ENCODE data around the gene OR9G4. TPM values are rescaled to one million over a fixed set of nuclear protein-coding genes. Genes with fewer than 3 reads are reported as not detected.
A peak's percentile ranks its signal among the peaks of the same experiment; 100 is the strongest.

The OR9G4 gene
- not detected in 2 replicates for total RNA-seq

DNA sequence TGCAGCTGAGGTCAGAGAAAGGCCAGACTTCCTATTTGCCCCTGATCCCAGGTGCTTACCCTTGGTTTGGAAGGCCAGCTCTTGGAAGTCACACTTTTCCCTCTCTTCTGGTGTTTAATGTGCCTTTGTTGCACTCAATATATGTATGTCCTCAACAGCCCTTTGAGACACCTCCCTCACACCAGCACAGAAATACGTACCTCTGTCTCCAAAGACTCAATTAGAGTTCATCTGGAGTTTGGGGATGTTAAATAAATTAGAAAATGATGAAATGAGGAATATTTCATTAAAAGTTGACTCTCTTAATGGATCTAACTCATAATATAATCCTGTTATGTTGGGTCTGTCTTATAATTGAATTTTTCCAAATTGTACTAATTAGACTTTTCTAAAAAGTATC, at the start of gene OR9G4:
Gene OR9G4, minus strand, starts transcription at position 101 of the 400 bp plus-strand sequence. CDS start 4,931 bp downstream, outside the sequence.
- TF ChIP-seq, protein P1, sequence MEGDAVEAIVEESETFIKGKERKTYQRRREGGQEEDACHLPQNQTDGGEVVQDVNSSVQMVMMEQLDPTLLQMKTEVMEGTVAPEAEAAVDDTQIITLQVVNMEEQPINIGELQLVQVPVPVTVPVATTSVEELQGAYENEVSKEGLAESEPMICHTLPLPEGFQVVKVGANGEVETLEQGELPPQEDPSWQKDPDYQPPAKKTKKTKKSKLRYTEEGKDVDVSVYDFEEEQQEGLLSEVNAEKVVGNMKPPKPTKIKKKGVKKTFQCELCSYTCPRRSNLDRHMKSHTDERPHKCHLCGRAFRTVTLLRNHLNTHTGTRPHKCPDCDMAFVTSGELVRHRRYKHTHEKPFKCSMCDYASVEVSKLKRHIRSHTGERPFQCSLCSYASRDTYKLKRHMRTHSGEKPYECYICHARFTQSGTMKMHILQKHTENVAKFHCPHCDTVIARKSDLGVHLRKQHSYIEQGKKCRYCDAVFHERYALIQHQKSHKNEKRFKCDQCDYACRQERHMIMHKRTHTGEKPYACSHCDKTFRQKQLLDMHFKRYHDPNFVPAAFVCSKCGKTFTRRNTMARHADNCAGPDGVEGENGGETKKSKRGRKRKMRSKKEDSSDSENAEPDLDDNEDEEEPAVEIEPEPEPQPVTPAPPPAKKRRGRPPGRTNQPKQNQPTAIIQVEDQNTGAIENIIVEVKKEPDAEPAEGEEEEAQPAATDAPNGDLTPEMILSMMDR (conservative IDR thresholded peaks at IDR 0.05; ENCODE audit: low read depth, low read length) = no peak
- DNase-seq (ENCODE audit: low read depth) = no peak
- no peak within 1 kb of the TSS for H3K4me3 ChIP-seq (ENCODE audit: low read depth, low read length)

DNA sequence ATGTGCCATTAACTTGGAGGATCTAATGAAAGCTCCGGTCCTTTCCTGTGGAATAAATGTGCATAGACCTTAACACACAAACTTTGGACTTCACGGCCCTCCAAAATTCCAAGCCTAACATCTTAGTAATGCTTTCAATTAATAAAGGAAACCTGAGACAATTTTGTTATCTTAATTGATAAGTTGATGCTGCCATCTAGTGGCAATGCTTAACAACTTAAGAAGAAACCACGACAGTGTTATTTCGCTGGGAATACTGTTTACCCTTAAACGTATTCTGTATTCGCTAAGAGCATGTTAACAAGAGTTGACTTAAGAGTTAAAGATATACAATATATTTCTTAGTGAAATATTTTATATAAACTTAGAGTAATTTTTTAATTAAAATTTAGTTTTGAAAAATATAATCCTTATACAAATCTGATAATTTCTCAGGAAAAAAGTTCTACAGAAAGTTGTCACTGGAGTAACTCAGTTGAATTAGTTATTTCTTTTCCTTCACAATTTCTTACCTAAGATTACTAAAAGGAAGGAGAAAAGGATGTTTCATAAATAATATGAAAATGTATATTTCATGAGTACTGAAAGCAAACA, 35.0 kb upstream of the OR9G4 start:
- TF ChIP-seq, protein P1 (conservative IDR thresholded peaks at IDR 0.05; ENCODE audit: low read depth, low read length) = peak; percentile 61
- no peak overlapping the region for H3K4me3 ChIP-seq (ENCODE audit: low read depth, low read length)
- peak; percentile 35 for DNase-seq (ENCODE audit: low read depth)

DNA sequence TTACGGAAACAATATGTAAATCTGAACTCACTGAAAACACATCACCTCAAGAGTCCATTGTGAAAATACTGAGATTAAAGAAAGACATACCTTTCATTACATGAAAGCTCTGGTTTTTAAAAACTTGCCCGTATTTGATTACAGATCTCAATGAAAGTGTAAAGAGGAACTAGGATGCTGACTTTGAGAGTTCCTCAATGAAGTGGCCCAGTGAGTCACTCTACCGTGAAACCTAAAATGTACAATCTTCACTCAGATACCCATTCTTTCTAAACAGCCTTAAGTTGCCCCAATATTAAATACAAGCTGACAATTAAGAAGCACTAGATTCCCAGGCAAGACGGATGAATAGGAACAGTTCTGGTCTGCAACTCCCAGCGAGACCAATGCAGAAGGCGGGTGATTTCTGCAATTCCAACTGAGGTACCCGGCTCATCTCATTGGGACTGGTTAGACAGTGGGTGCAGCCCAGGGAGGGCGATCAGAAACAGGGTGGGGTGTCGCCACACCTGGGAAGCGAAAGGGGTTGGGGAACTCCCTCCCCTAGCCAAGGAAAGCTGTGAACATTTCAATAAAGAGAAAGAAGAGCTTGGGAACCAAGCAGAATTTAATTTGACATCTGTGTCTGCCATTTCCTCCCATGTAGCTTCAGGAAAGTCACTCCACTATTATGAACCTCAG, 33.8 kb upstream of the OR9G4 start:
- no peak overlapping the region for H3K4me3 ChIP-seq (ENCODE audit: low read depth, low read length)
- TF ChIP-seq, protein P1 (conservative IDR thresholded peaks at IDR 0.05; ENCODE audit: low read depth, low read length) = no peak
- DNase-seq (ENCODE audit: low read depth) = no peak

DNA sequence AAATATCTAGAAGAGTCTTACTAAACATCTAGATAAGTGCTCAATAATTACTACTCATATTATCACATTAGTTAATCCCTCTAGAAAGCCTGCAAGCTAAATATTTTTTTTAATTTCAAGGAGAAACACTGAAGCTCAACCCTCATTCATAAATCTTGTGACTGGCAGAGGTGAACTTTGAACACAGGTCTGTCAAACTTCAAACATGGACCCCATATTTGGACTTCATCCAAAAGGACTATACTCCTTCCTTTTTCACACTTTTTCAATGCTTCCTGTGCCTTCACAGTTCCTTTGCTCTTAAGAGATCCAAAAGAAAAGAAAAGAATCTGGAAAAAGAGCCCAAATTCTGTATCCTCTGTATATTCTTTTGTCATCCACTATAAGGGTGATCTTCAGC, 28.3 kb upstream of the OR9G4 start:
- no peak for DNase-seq (ENCODE audit: low read depth)
- no peak overlapping the region for H3K4me3 ChIP-seq (ENCODE audit: low read depth, low read length)
- TF ChIP-seq, protein P1 (conservative IDR thresholded peaks at IDR 0.05; ENCODE audit: low read depth, low read length) = no peak

DNA sequence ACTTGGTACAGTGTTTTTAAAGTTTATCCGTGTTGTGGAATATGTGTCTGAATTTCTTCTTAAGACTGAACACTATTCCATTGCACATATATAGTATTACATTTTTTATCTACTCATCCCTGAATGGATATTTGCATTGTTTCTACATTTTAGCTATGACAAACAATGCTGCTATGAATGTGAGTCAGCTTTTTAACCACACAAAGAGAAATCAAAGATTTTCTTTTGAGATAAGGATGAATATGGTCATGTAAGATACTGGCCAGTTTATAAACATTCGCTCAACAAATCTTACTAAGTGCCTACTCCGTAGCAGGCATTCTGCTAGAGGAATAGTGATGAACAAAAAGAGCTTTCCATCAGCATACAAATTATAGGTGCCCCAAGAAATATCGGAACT, 16.5 kb upstream of the OR9G4 start:
- DNase-seq (ENCODE audit: low read depth) = no peak
- H3K4me3 ChIP-seq (ENCODE audit: low read depth, low read length) = no peak overlapping the region
- TF ChIP-seq, protein P1 (conservative IDR thresholded peaks at IDR 0.05; ENCODE audit: low read depth, low read length) = no peak

DNA sequence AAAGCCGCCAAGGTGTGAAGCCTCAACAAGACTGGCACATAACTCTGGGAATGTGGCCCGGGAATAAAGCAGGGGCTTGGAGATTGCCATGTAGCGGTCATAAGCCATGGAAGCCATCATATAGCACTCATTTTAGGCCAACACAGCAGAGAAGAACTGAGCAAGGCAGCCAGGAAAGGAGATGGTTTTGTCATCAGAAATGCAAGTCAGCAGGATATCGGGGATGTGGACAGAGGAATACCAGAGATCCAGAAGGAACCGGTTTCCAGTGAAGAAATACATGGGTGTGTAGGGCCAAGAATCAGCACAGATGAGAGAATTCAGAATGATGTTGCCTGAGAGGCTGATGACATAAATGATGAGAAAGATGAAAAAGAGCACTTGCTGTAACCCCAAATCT, 3.0 kb upstream of the OR9G4 start:
- TF ChIP-seq, protein P1 (conservative IDR thresholded peaks at IDR 0.05; ENCODE audit: low read depth, low read length) = no peak
- H3K4me3 ChIP-seq (ENCODE audit: low read depth, low read length) = no peak overlapping the region
- DNase-seq (ENCODE audit: low read depth) = no peak

DNA sequence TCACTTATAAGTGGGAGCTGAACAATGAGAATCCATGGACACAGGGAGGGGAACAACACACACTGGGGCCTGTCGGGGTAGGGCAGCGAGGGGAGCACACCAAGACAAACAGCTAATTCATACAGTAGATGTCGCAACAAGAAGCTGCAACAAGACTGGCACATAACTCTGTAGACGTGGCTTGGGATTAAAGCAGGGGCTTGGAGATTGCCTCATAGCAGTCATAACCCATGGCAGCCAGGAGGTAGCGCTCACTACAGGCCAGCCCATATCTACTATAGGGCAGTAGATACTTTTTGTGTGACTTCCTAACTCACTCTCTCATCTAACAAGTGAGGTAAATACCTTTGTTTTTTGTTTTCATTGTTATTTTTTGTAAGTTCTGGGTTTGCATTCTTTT, 1.7 kb upstream of the OR9G4 start:
- no peak overlapping the region for H3K4me3 ChIP-seq (ENCODE audit: low read depth, low read length)
- TF ChIP-seq, protein P1 (conservative IDR thresholded peaks at IDR 0.05; ENCODE audit: low read depth, low read length) = no peak
- DNase-seq (ENCODE audit: low read depth) = no peak

Measured in epithelial cell of proximal tubule (primary cell).